Epithelial cell of proximal tubule (primary cell): ENCODE data around the gene DIAPH2. TPM values are rescaled to one million over a fixed set of nuclear protein-coding genes. Genes with fewer than 3 reads are reported as not detected.

Experiments used
- DNase-seq: peaks from one replicate; pipeline ENCODE4 v3.0.0-alpha.2; 2011; ENCODE audit warnings: low read depth
- H3K4me3 ChIP-seq: 2 replicates; pipeline ENCODE4 v1.5.1; 2011; ENCODE audit warnings: low read depth, mild to moderate bottlenecking, low read length
- CTCF ChIP-seq: conservative IDR thresholded peaks from 2 replicates; pipeline ENCODE4 v1.5.1; 2012; ENCODE audit warnings: low read depth, mild to moderate bottlenecking, low read length
- total RNA-seq: library from RNA; depleted of rRNA; stranded (reverse); fragments of >200 nt; gene quantifications from 2 replicates; pipeline ENCODE4 v1.2.3, GENCODE V29; 2015

DIAPH2 gene
- total RNA-seq, 1 donor from 2014 or later = 15.1 TPM

GRCh38 chrX:96994093-96994492 is 309.5 kb downstream of the DIAPH2 start:
- no peak for DNase-seq
- no peak for TF ChIP-seq CTCF
- no peak overlapping the region for H3K4me3 ChIP-seq

GRCh38 chrX:96997196-96997595 is 312.6 kb downstream of the DIAPH2 start:
- no peak for TF ChIP-seq CTCF
- no peak for DNase-seq
- H3K4me3 ChIP-seq = no peak overlapping the region

GRCh38 chrX:97000682-97001368 is 316.2 kb downstream of the DIAPH2 start:
- TF ChIP-seq CTCF = no peak
- H3K4me3 ChIP-seq = no peak overlapping the region
- no peak for DNase-seq

GRCh38 chrX:97006167-97006566 is 321.5 kb downstream of the DIAPH2 start:
- no peak for DNase-seq
- TF ChIP-seq CTCF = no peak
- H3K4me3 ChIP-seq = no peak overlapping the region

- DNase-seq = no peak
- H3K4me3 ChIP-seq = no peak overlapping the region
- no peak for TF ChIP-seq CTCF
Measured at GRCh38 chrX:97009391-97009790, 324.7 kb downstream of the DIAPH2 start.

- no peak for TF ChIP-seq CTCF
- H3K4me3 ChIP-seq = no peak overlapping the region
- DNase-seq = no peak
Measured at GRCh38 chrX:97011540-97011939, 326.9 kb downstream of the DIAPH2 start.

GRCh38 chrX:97016106-97016505 is 331.5 kb downstream of the DIAPH2 start:
- TF ChIP-seq CTCF = no peak
- no peak for DNase-seq

More at GRCh38 chrX:97016106-97016505, 331.5 kb downstream of the DIAPH2 start:
- H3K4me3 ChIP-seq = no peak overlapping the region
